ENCODE results near the gene C7orf33. TPM values are rescaled to one million over a fixed set of nuclear protein-coding genes. Genes with fewer than 3 reads are reported as not detected.
"Not testable (repeated sequence)": the region's sequence is repeated elsewhere in the genome, so short reads cannot be mapped to it uniquely, and the experiment has no call there.

C7orf33 gene
- polyA plus RNA-seq, 1 donor = not detected

DNA sequence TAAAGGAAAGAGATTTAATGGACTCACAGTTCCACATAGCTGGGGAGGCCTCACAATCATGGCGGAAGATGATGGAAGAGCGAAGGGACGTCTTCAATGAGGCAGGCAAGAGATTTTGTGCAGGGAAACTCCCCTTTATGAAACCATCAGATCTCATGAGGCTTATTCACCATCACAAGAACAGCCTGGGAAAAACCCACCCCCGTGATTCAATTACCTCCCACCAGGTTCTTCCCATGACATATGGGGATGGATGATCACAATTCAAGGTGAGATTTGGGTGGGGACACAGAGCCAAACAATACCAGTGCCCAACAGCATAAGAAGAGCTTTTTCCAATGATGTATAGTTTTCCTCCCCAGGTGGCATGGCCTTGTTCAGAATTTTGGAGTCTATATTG, 11.2 kb upstream of the C7orf33 start:
- no peaks in the 10 kb centered on the region for H3K9me3 ChIP-seq (ENCODE audit: control insufficient read depth, low read depth, low read length)
- DNase-seq = no peak
- no peaks in the 10 kb centered on the region for H3K27me3 ChIP-seq (ENCODE audit: control insufficient read depth, insufficient read depth, low read length)
- WGBS (ENCODE audit: insufficient coverage, low lambda C conversion rate) = 100% methylated on average over 1 of the region's 4 CpGs
- H3K27ac ChIP-seq (ENCODE audit: low read length) = no peak overlapping the region
- no peak overlapping the region for H3K4me3 ChIP-seq (ENCODE audit: low read length)
- no peaks in the 10 kb centered on the region for H3K4me1 ChIP-seq (ENCODE audit: control insufficient read depth, insufficient read depth, low read length)
- H3K36me3 ChIP-seq (ENCODE audit: control insufficient read depth, insufficient read depth, low read length) = no peaks in the 10 kb centered on the region

DNA sequence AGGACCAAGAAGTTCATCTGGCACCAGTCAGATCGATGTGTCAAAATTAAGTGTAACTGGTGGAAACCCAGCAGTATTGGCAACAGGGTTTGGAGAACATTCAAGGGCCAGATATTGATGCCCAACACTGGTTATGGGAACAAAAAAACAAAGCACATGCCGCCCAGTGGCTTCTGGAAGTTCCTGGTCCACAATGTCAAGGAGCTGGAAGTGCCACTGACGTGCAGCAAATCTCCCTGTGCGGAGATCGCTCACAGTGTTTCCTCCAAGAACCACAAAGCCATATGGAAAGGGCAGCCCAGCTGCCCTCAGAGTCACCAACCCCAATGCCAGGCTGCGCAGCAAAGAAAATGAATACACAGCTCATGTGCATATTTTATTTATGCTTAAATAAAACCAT, 10.1 kb upstream of the C7orf33 start:
- H3K27me3 ChIP-seq (ENCODE audit: control insufficient read depth, insufficient read depth, low read length) = peaks cover 3% of the 10 kb centered on the region
- DNase-seq = no peak
- WGBS (ENCODE audit: insufficient coverage, low lambda C conversion rate) = no CpG with 5 or more reads among the region's 6 CpGs
- H3K4me1 ChIP-seq (ENCODE audit: control insufficient read depth, insufficient read depth, low read length) = no peaks in the 10 kb centered on the region
- H3K36me3 ChIP-seq (ENCODE audit: control insufficient read depth, insufficient read depth, low read length) = no peaks in the 10 kb centered on the region
- no peak overlapping the region for H3K27ac ChIP-seq (ENCODE audit: low read length)
- H3K4me3 ChIP-seq (ENCODE audit: low read length) = no peak overlapping the region
- H3K9me3 ChIP-seq (ENCODE audit: control insufficient read depth, low read depth, low read length) = no peaks in the 10 kb centered on the region

DNA sequence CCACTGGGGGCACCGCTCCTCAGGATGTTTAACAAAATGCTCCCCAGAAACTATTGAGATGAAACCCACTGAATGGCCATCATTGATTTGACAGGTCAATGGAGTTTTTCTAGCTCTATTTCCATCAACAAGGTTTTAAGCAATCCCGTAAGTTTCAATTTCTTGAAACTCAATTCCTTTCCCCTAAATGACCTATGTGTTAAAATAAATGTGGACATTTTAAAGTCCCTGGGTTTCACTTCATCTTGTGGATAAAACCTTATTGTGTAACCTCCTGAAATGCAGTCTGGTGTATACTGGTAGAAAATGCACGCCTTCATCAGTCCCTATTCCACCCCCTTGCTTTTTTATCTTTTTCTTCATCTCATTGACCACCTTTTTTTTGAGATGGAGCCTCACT, 8.9 kb upstream of the C7orf33 start:
- Histone ChIP-seq H3K4me1 (ENCODE audit: control insufficient read depth, insufficient read depth, low read length) (no peaks in the 10 kb centered on the region), H3K27ac (ENCODE audit: low read length) (no peak overlapping the region), H3K9me3 (ENCODE audit: control insufficient read depth, low read depth, low read length) (no peaks in the 10 kb centered on the region), H3K4me3 (ENCODE audit: low read length) (no peak overlapping the region), H3K36me3 (ENCODE audit: control insufficient read depth, insufficient read depth, low read length) (no peaks in the 10 kb centered on the region), H3K27me3 (ENCODE audit: control insufficient read depth, insufficient read depth, low read length) (peaks cover 5% of the 10 kb centered on the region)
- WGBS (ENCODE audit: insufficient coverage, low lambda C conversion rate) = 80% methylated on average over 1 of the region's 3 CpGs
- DNase-seq = no peak

DNA sequence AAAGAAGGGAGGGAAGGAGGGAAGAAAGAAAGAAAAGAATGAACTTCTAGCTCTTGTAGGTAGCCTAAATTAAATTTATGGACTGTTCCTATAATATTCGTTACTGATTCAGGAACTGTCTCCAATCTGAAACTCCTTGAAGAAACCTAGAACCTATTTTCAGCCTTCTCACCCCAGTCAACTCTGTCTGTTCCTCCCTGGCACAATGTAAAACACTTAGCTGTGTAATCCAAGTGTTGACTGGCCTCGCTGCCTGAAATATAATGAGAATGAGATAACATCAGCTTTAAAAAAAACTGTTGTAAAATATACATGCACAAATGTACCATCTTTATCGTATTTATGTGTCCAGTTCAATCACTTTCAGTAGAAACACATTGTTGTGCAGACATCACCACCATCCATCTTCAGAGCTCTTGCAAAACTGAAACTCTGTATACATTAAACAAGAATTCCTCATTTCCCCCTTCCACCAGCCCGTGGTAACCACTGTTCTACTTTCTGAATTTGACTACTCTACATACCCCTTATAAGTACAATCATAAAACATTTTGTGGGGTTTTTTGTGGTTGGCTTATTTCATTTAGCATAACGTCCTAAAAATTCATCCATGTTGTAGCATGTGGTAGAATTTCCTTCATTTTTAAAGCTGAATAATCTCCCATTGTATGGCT, 6.3 kb upstream of the C7orf33 start:
- Histone ChIP-seq H3K27ac (ENCODE audit: low read length) (no peak overlapping the region), H3K9me3 (ENCODE audit: control insufficient read depth, low read depth, low read length) (no peaks in the 10 kb centered on the region), H3K36me3 (ENCODE audit: control insufficient read depth, insufficient read depth, low read length) (no peaks in the 10 kb centered on the region), H3K27me3 (ENCODE audit: control insufficient read depth, insufficient read depth, low read length) (peaks cover 17% of the 10 kb centered on the region), H3K4me1 (ENCODE audit: control insufficient read depth, insufficient read depth, low read length) (no peaks in the 10 kb centered on the region), H3K4me3 (ENCODE audit: low read length) (no peak overlapping the region)
- 95% methylated on average over 3 of the region's 5 CpGs for WGBS (ENCODE audit: insufficient coverage, low lambda C conversion rate)
- DNase-seq = no peak

DNA sequence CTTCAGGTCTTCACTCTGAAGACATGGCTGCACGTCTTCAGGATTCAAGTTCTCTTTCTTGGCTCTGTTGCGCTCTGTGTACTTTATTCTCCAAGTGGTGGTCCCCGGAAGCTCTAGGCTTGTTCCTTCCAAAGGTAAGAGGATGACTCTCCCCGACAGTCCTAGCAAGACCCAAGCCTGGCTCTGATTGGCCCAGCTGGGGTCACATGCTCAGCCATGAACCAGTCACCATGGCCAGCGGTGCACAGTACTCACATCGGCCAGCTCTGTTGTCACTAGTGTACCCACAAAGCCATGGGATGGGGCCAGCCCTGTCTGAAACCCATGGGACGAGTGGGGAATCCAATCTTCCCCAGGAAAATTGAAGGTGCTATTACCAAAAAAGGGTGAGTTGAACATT, 5.2 kb upstream of the C7orf33 start:
- H3K9me3 ChIP-seq (ENCODE audit: control insufficient read depth, low read depth, low read length) = no peaks in the 10 kb centered on the region
- no peak for DNase-seq
- no peaks in the 10 kb centered on the region for H3K36me3 ChIP-seq (ENCODE audit: control insufficient read depth, insufficient read depth, low read length)
- H3K4me1 ChIP-seq (ENCODE audit: control insufficient read depth, insufficient read depth, low read length) = no peaks in the 10 kb centered on the region
- H3K27ac ChIP-seq (ENCODE audit: low read length) = no peak overlapping the region
- peaks cover 17% of the 10 kb centered on the region for H3K27me3 ChIP-seq (ENCODE audit: control insufficient read depth, insufficient read depth, low read length)
- no peak overlapping the region for H3K4me3 ChIP-seq (ENCODE audit: low read length)
- no CpG with 5 or more reads among the region's 7 CpGs for WGBS (ENCODE audit: insufficient coverage, low lambda C conversion rate)

DNA sequence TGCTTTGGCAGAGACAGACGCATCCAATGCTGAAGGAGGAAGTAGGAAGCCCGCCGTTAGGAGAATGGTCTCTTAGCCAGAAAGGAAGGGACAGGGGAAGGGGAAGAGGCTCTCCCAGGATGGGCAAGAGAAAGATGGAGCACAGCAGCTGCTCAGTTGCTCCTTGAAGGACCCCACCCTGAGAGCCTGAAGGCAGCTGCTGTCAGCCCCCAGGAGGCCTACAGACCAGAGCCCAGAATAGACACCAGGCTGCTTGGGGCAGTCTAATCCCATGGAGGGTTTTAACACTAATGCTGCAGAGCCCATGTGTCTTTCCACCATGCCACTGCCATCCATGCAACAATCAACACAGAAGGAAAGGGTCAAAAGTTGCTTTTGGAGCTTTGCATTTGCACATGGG, 3.5 kb upstream of the C7orf33 start:
- Histone ChIP-seq H3K9me3 (ENCODE audit: control insufficient read depth, low read depth, low read length) (no peaks in the 10 kb centered on the region), H3K4me1 (ENCODE audit: control insufficient read depth, insufficient read depth, low read length) (no peaks in the 10 kb centered on the region), H3K27me3 (ENCODE audit: control insufficient read depth, insufficient read depth, low read length) (peaks cover 20% of the 10 kb centered on the region), H3K4me3 (ENCODE audit: low read length) (no peak overlapping the region), H3K27ac (ENCODE audit: low read length) (no peak overlapping the region), H3K36me3 (ENCODE audit: control insufficient read depth, insufficient read depth, low read length) (no peaks in the 10 kb centered on the region)
- no CpG with 5 or more reads among the region's 3 CpGs for WGBS (ENCODE audit: insufficient coverage, low lambda C conversion rate)
- no peak for DNase-seq

DNA sequence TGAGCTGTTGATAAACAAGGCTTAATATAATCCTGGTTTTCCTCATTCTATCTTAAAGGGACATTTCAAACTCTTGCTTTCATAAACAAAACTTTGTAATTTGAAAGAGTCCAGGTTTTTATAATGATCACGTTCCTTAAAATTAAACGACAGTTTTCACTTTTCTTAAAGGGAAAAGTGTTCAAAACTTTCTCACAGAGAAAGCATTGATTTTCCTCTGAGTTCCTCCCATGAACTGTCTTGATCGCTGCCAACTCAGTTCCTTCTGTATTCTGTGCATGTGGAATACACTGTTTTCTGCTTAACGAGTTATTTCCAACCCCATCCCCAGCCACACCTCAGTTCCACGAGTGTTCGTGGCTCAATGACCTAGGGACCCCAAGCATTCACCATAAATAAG, 2.4 kb upstream of the C7orf33 start:
- no peaks in the 10 kb centered on the region for H3K36me3 ChIP-seq (ENCODE audit: control insufficient read depth, insufficient read depth, low read length)
- 87% methylated on average over 3 of the region's 6 CpGs for WGBS (ENCODE audit: insufficient coverage, low lambda C conversion rate)
- H3K27me3 ChIP-seq (ENCODE audit: control insufficient read depth, insufficient read depth, low read length) = peaks cover 20% of the 10 kb centered on the region
- H3K9me3 ChIP-seq (ENCODE audit: control insufficient read depth, low read depth, low read length) = no peaks in the 10 kb centered on the region
- no peak for DNase-seq
- H3K4me3 ChIP-seq (ENCODE audit: low read length) = no peak overlapping the region
- no peaks in the 10 kb centered on the region for H3K4me1 ChIP-seq (ENCODE audit: control insufficient read depth, insufficient read depth, low read length)
- no peak overlapping the region for H3K27ac ChIP-seq (ENCODE audit: low read length)

DNA sequence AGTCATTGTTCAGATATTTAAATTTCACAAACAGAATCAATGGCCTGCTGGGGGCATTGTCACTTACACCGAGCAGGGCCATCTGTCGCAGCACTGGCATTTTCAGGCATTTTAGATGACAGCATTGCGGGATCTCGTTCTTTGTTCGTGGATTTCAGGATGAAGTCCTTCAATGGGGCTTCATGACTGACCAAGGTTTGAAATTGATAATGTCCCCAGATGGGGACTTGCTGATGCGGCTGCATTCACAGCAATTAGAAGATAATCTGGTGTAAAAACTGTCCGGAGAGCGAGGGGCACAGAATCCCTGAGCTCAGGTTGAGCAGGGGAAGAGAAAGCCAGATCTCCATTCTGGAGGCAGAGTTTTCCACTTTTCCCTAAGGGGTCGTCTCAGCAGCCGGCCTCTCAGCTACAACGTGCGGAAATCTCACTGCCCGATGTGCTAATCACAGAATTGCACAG, 1.9 kb upstream of the C7orf33 start:
- H3K4me1 ChIP-seq (ENCODE audit: control insufficient read depth, insufficient read depth, low read length) = no peaks in the 10 kb centered on the region
- H3K36me3 ChIP-seq (ENCODE audit: control insufficient read depth, insufficient read depth, low read length) = no peaks in the 10 kb centered on the region
- WGBS (ENCODE audit: insufficient coverage, low lambda C conversion rate) = no CpG with 5 or more reads among the region's 13 CpGs

DNA sequence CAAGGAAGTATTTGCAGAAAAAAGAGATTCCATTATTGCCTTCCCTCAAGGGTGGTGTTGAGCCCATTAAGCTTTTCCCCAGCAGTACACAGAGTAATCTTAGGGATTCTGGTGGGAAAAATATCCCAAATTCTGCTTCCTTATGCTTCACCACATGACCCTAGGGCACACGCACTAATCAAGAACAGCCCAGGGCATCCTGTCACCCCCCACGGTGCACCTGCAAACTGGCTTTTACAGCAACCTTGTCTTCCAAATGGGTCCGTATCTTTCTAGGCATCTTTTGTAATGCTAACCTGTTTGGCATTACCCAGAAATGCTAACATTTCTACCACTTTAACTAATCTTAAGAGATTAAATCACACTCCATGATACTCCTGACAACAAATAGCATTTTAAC, 926 bp upstream of the C7orf33 start:
- DNase-seq = no peak
- no CpG with 5 or more reads among the region's 3 CpGs for whole genome bisulfite sequencing (ENCODE audit: insufficient coverage, low lambda C conversion rate)
- H3K4me3 ChIP-seq (ENCODE audit: low read length) = no peak overlapping the region
- H3K9me3 ChIP-seq (ENCODE audit: control insufficient read depth, low read depth, low read length) = no peaks in the 10 kb centered on the region
- peaks cover 20% of the 10 kb centered on the region for H3K27me3 ChIP-seq (ENCODE audit: control insufficient read depth, insufficient read depth, low read length)
- H3K27ac ChIP-seq (ENCODE audit: low read length) = no peak overlapping the region
- H3K36me3 ChIP-seq (ENCODE audit: control insufficient read depth, insufficient read depth, low read length) = no peaks in the 10 kb centered on the region
- no peaks in the 10 kb centered on the region for H3K4me1 ChIP-seq (ENCODE audit: control insufficient read depth, insufficient read depth, low read length)

More for the DNA sequence above, 1.9 kb upstream of the C7orf33 start:
- peaks cover 20% of the 10 kb centered on the region for H3K27me3 ChIP-seq (ENCODE audit: control insufficient read depth, insufficient read depth, low read length)
- DNase-seq = no peak
- no peak overlapping the region for H3K27ac ChIP-seq (ENCODE audit: low read length)
- no peaks in the 10 kb centered on the region for H3K9me3 ChIP-seq (ENCODE audit: control insufficient read depth, low read depth, low read length)
- H3K4me3 ChIP-seq (ENCODE audit: low read length) = no peak overlapping the region

DNA sequence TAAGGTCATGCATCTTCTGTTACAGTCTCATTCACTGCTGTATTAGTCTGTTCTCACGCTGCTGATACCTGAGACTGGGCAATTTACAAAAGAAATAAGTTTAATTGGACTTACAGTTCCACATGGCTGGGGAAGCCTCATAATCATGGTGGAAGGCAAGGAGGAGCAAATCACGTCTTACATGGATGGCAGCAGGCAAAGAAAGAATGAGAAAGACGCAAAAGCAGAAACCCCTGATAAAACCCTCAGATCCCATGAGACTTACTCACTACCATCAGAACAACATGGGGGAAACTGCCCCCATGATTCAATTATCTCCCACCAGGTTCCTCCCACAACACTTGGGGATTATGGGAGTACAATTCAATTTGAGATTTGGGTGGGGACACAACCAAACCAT, 5.8 kb downstream of the C7orf33 start:
- H3K9me3 ChIP-seq (ENCODE audit: control insufficient read depth, low read depth, low read length); H3K4me3 ChIP-seq (ENCODE audit: low read length); H3K27me3 ChIP-seq (ENCODE audit: control insufficient read depth, insufficient read depth, low read length); H3K4me1 ChIP-seq (ENCODE audit: control insufficient read depth, insufficient read depth, low read length); H3K27ac ChIP-seq (ENCODE audit: low read length); DNase-seq; H3K36me3 ChIP-seq (ENCODE audit: control insufficient read depth, insufficient read depth, low read length): not testable (repeated sequence)
- 64% methylated on average over 2 of the region's 3 CpGs for WGBS (ENCODE audit: insufficient coverage, low lambda C conversion rate)

DNA sequence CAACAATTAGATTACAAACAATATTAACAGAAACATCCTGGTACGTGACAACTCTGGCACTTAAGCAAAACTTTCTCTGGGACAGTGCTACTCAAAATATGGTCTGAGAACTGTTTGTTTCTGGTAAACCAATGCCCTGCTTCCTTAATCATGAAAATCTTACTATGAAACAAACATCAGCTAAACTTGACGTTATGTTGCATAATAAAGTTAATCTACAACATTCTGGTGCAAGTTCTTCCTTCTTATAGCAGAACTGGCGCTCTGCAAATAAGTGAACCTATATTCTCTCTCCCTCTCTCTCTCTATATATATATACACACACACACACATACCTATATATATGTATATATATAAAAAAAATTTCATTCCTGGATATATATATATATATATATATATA, 7.8 kb downstream of the C7orf33 start:
- no peaks in the 10 kb centered on the region for H3K4me1 ChIP-seq (ENCODE audit: control insufficient read depth, insufficient read depth, low read length)
- WGBS (ENCODE audit: insufficient coverage, low lambda C conversion rate) = no CpG with 5 or more reads among the region's 3 CpGs
- H3K27ac ChIP-seq (ENCODE audit: low read length) = no peak overlapping the region

More for the DNA sequence above, 7.8 kb downstream of the C7orf33 start:
- Histone ChIP-seq H3K27me3 (ENCODE audit: control insufficient read depth, insufficient read depth, low read length) (no peaks in the 10 kb centered on the region), H3K36me3 (ENCODE audit: control insufficient read depth, insufficient read depth, low read length) (no peaks in the 10 kb centered on the region), H3K4me3 (ENCODE audit: low read length) (no peak overlapping the region), H3K9me3 (ENCODE audit: control insufficient read depth, low read depth, low read length) (peaks cover 2% of the 10 kb centered on the region)
- DNase-seq = no peak
